AG09309 (cell line): Measurements from ENCODE around the gene TBC1D1.
"Not testable (repeated sequence)": the region's sequence is repeated elsewhere in the genome, so short reads cannot be mapped to it uniquely, and the experiment has no call there.

Experiments used
- DNase-seq: peaks from one replicate; pipeline ENCODE4 v3.0.0-alpha.2; 2010; ENCODE audit warnings: low read depth
- H3K4me3 ChIP-seq: 2 replicates; pipeline ENCODE4 v1.5.1; 2011; ENCODE audit warnings: mild to moderate bottlenecking, low read depth, low read length, moderate library complexity; ENCODE audit not compliant: control insufficient read depth
- TF ChIP-seq, protein P1 (sequence below): IDR thresholded peaks from 2 replicates; pipeline ENCODE4 v1.5.1; 2011; ENCODE audit warnings: mild to moderate bottlenecking, low read depth, low read length, inconsistent platforms; ENCODE audit not compliant: insufficient read depth, control insufficient read depth; ENCODE audit errors: missing control alignments

Gene TBC1D1

DNA sequence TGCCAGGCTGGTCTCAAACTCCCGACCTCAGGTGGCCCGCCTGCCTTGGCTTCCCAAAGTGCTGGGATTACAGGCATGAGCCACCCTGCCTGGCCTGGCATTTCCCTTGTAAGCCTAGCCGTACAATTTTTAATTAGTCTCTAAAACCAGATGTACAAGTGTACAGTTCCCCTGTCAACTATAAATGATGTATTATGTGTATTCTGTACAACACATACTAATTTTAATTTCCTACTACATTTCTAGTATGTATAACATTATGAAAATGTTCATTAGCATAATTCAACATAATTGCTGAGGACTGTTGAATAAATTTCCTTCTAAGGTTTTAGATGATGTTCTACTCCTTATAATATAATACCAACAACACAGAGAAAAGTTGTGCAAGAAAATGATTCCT, 27.8 kb downstream of the TBC1D1 start:
- no peak for DNase-seq
- TF ChIP-seq, protein P1, sequence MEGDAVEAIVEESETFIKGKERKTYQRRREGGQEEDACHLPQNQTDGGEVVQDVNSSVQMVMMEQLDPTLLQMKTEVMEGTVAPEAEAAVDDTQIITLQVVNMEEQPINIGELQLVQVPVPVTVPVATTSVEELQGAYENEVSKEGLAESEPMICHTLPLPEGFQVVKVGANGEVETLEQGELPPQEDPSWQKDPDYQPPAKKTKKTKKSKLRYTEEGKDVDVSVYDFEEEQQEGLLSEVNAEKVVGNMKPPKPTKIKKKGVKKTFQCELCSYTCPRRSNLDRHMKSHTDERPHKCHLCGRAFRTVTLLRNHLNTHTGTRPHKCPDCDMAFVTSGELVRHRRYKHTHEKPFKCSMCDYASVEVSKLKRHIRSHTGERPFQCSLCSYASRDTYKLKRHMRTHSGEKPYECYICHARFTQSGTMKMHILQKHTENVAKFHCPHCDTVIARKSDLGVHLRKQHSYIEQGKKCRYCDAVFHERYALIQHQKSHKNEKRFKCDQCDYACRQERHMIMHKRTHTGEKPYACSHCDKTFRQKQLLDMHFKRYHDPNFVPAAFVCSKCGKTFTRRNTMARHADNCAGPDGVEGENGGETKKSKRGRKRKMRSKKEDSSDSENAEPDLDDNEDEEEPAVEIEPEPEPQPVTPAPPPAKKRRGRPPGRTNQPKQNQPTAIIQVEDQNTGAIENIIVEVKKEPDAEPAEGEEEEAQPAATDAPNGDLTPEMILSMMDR, result no peak
- H3K4me3 ChIP-seq, result no peak overlapping the region

DNA sequence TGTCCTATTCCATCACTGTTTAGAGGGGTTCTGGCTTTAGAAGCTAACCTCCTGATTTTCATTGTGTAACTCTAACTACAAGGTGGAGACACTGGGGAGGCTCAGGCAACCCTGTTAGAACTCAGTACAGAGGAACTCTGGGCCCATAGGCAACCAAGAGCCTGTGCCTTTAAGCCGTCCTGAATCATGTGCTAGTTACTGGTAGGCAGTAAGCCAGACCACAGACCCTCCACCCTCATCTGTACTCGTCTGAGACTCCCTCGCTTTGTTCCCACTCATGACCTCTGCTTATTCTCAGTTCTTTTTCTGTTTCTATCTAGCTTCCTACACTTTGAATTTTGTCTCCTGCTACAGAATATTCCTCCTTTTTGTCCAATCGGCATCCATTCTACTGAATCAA, 31.4 kb downstream of the TBC1D1 start:
- TF ChIP-seq, protein P1, result no peak
- no peak for DNase-seq

DNA sequence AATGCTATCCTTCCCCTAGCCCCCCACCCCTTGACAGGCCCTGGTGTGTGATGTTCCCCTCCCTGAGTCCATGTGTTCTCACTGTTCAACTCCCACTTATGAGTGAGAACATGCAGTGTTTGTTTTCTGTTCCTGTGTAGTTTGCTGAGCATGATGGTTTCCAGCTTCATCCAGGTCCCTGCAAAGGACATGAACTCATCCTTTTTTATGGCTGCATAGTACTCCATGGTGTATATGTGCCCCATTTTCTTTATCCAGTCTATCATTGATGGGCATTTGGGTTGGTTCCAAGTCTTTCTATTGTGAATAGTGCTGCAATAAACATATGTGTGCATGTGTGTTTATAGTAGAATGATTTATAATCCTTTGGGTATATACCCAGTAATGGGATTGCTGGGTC, 32.2 kb downstream of the TBC1D1 start:
- DNase-seq, H3K4me3 ChIP-seq: not testable (repeated sequence)

More for the DNA sequence above, 31.4 kb downstream of the TBC1D1 start:
- no peak overlapping the region for H3K4me3 ChIP-seq

DNA sequence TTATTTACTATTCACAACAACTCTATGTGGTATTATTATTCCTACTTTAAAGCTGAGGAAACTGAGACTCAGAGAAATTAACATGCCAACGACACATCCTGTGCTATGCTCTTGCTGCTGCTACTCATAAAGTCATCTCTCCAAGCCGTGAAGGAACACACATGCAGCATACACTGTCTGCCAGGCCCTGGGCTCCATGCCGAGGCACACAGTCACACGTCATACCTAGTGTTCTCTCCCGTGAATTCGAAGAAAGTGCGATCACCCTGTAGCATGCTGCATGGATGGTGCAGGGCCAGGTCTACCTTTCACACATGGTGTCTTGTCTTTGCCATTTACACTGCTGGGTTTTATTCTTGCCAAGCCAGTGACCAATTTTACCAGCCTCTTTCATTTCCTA, 34.1 kb downstream of the TBC1D1 start:
- no peak for DNase-seq
- TF ChIP-seq, protein P1, result no peak
- no peak overlapping the region for H3K4me3 ChIP-seq

DNA sequence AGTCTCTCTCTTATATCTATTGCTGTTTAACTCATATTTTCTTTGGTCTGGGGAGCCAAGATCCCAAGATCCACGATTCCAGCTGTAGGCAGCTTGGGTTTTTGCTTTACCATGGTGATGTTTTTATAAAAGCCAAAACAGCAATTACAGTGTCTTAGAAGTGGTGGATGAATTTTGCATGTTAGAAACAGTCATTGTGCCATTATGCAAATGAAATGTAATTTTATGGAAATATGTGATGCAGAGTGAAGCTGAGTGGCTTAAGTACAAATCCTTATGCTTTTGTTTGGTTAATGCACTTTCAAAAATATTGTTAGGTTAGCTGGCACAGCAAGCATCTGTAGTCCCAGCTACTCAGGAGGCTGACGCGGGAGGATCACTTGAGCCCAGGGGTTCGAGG, 36.5 kb downstream of the TBC1D1 start:
- no peak for DNase-seq
- no peak overlapping the region for H3K4me3 ChIP-seq
- TF ChIP-seq, protein P1, result no peak

DNA sequence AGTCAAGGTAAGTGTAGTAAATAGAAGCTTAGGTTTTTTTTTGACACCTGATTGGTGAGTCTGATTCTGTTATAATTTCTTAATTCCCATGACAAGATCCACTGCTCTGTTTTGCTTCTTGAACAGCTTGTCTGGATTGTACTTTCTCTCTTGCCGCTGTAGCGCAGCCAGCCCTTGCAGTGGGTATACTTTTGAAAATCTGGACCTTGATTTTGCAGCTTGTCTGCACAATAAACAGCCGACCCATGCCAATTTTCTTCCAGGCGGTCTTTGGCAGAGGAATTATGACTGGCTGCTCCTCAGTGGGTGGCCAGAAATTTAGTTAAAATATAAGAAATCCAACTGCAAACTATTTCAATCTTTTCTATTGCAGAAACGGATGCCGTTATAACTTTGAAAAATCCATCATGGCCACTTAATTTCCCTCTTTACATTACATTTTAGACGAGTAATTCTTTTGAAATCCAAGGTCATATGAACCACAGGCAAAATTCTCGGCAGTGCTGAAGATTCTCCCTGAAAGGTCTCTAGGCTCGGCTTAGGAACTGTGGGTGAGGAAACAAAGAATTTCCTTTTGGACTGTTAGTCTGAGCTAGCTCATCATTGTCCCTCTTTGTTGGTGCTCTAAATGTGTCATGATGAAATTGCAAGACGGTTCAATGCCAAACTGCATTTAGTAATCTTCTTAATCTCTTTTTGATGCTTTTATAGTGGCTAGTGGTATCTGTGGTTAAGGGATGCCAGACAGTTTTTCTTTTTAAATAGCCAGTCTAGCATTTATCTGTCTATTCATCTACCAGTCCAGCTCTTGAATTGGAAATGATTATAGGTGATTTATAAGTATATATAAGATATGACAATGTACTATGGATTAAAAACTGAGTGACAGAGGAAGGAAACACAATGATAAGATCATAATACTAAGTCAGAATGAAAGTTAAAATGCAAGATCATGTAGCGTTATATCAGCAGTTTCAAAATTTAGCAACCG, 37.8 kb downstream of the TBC1D1 start:
- no peak overlapping the region for H3K4me3 ChIP-seq
- DNase-seq, result peak; percentile 29
- TF ChIP-seq, protein P1, result no peak

DNA sequence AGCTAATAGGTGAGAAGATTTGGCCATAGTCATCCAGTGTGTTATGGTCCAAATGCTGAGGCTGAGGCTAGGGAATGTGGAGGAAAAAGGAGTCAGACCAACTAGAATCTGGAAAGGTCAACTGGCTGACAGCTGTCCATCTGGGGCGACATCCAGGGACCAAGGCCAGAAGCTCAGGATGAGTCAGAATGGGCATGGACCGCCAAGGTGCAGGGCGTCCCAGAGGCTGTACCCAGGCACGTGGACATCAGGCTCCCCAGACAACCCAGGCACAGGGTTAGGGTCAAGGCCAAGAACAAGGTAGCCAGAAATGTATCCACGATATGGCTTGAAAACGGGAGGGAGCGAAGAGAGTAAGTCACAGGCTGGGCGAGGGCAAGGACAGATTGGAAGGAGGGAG, 43.2 kb downstream of the TBC1D1 start:
- TF ChIP-seq, protein P1, result no peak
- no peak overlapping the region for H3K4me3 ChIP-seq
- DNase-seq, result no peak
